ENCODE data around the gene SH3TC1.

DNA sequence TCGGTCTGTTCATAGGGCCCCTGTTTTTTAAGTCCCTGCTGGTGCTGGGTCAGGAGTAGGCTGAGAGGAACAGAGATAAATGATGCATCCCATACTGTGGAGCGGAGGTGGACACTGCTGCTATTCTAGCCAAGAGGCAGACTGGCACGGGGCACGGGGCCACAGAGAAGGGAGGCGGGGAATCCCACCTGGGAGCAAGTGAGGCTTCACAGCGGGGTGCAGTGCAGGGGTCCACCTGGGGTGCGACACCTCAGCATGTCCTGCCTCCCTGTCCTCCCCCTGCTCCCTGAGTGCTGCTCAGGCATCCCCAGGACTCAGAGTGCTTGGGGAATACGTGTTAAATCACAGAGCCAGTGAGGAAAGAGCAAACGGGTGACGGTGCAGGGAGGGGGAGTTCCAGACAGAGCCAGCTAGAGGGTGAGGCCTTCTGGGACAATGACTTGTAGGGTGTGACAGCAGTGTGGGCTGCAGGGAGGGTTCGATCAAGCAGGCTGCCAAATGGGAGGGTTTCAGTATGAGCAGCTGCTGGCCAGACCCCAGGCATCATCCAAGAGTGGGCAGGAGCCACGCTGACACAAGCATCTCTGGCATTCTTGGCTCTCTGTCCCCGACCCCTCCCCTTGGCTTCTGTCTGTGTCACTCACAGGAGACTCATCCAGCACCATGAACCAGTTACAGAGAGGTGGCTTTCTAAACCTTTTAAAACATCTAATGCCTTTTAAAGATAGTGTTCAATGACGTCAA, 56.8 kb downstream of the SH3TC1 start:
- TF ChIP-seq, protein P1, sequence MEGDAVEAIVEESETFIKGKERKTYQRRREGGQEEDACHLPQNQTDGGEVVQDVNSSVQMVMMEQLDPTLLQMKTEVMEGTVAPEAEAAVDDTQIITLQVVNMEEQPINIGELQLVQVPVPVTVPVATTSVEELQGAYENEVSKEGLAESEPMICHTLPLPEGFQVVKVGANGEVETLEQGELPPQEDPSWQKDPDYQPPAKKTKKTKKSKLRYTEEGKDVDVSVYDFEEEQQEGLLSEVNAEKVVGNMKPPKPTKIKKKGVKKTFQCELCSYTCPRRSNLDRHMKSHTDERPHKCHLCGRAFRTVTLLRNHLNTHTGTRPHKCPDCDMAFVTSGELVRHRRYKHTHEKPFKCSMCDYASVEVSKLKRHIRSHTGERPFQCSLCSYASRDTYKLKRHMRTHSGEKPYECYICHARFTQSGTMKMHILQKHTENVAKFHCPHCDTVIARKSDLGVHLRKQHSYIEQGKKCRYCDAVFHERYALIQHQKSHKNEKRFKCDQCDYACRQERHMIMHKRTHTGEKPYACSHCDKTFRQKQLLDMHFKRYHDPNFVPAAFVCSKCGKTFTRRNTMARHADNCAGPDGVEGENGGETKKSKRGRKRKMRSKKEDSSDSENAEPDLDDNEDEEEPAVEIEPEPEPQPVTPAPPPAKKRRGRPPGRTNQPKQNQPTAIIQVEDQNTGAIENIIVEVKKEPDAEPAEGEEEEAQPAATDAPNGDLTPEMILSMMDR (IDR thresholded peaks at IDR 0.05): no peak
- TF ChIP-seq ESRRA (IDR thresholded peaks at IDR 0.05; ENCODE audit: borderline replicate concordance, low read length) (no peak), MYC (IDR thresholded peaks at IDR 0.05; ENCODE audit: borderline replicate concordance, low read length) (no peak)
